Skin of body (tissue), 2 donors: ENCODE results near the gene KIAA1210. TPM values are rescaled to one million over a fixed set of nuclear protein-coding genes. Genes with fewer than 3 reads are reported as not detected.

Experiments used
- DNase-seq: peaks from one replicate; lab custom pipeline; 2025; lab: John Stamatoyannopoulos, UW
- total RNA-seq: library from RNA; depleted of rRNA; stranded (reverse); fragments of >200 nt; gene quantifications from one replicate; pipeline ENCODE4 v1.2.3, GENCODE V29; 2014

The KIAA1210 gene
- total RNA-seq, 1 donor from 2014 or later = 0.10 TPM

GRCh38 chrX:119093991-119094735 lies 33.4 kb downstream of the KIAA1210 start:
- DNase-seq = no peak

- no peak for DNase-seq
These were observed 37.0 kb downstream of the KIAA1210 start for GRCh38 chrX:119090627-119091026.

GRCh38 chrX:119089619-119090018 lies 38.0 kb downstream of the KIAA1210 start:
- no peak for DNase-seq

GRCh38 chrX:119087121-119087520 lies 40.5 kb downstream of the KIAA1210 start:
- no peak for DNase-seq

- DNase-seq = no peak
These were observed 42.8 kb downstream of the KIAA1210 start for GRCh38 chrX:119084766-119085165.

- no peak for DNase-seq
These were observed 45.3 kb downstream of the KIAA1210 start for GRCh38 chrX:119082278-119082677.

- DNase-seq = no peak
These were observed 52.2 kb downstream of the KIAA1210 start for GRCh38 chrX:119075270-119076025.

- no peak for DNase-seq
These were observed 53.7 kb downstream of the KIAA1210 start for GRCh38 chrX:119073911-119074310.

- no peak for DNase-seq
These were observed 54.3 kb downstream of the KIAA1210 start for GRCh38 chrX:119073200-119073905.

GRCh38 chrX:119072744-119073143 lies 54.9 kb downstream of the KIAA1210 start, which contains the start of gene CT47C1:
Gene CT47C1, plus strand, starts transcription at chrX:119072993. Its CDS starts 233 bp downstream, at chrX:119073226.
- no peak for DNase-seq

- no peak for DNase-seq
These were observed 56.2 kb downstream of the KIAA1210 start for GRCh38 chrX:119071381-119071780.

GRCh38 chrX:119069762-119070161 lies 57.9 kb downstream of the KIAA1210 start:
- no peak for DNase-seq

GRCh38 chrX:119069128-119069527 lies 58.5 kb downstream of the KIAA1210 start:
- DNase-seq = no peak

- DNase-seq = no peak
These were observed 60.4 kb downstream of the KIAA1210 start for GRCh38 chrX:119067023-119067739.

GRCh38 chrX:119063428-119063827 lies 64.2 kb downstream of the KIAA1210 start:
- no peak for DNase-seq

- DNase-seq = no peak
These were observed 64.8 kb downstream of the KIAA1210 start for GRCh38 chrX:119062750-119063374.

GRCh38 chrX:119055687-119056086 lies 71.9 kb downstream of the KIAA1210 start:
- no peak for DNase-seq

- DNase-seq = no peak
These were observed 81.7 kb downstream of the KIAA1210 start for GRCh38 chrX:119045884-119046283.

- DNase-seq = no peak
These were observed 84.6 kb downstream of the KIAA1210 start for GRCh38 chrX:119042996-119043395.

GRCh38 chrX:119042040-119042439 lies 85.6 kb downstream of the KIAA1210 start:
- DNase-seq = no peak

GRCh38 chrX:119041175-119041574 lies 86.4 kb downstream of the KIAA1210 start:
- DNase-seq = peak; percentile 0
